SK-MEL-5 (cell line): Measurements from ENCODE around the gene TP53TG3. TPM values are rescaled to one million over a fixed set of nuclear protein-coding genes. Genes with fewer than 3 reads are reported as not detected.
"Not testable (repeated sequence)": the region's sequence is repeated elsewhere in the genome, so short reads cannot be mapped to it uniquely, and the experiment has no call there.

ENCODE experiments used
- DNase-seq: peaks from one replicate; pipeline ENCODE4 v3.0.0-alpha.2; 2016; ENCODE audit warnings: low read depth, low spot score
- in situ Hi-C: cut with HindIII; loops from 2 replicates; pipeline ENCODE4 v1.10.0; 2016; ENCODE audit warnings: low sequenced_read_pairs, high pct_unique_total_duplicates, low pct_unique_long_range_greater_than_20kb
- polyA plus RNA-seq, 2 experiments: library from polyadenylated mRNA; depleted of rRNA; stranded (reverse); fragments of >200 nt; gene quantifications; 2 replicates each; pipeline ENCODE4 v1.2.3, GENCODE V29; 2015
- small RNA-seq, 2 experiments: library from RNA; depleted of rRNA; stranded (forward); fragments of <200 nt; gene quantifications; one replicate each; pipeline ENCODE3, GENCODE V24; 2014
- total RNA-seq: library from RNA; depleted of rRNA; stranded (reverse); fragments of >200 nt; shearing (Covaris generic); gene quantifications from 2 replicates; pipeline ENCODE4 v1.2.3, GENCODE V29; 2014; rRNA removed

The TP53TG3 gene
- not detected in 2 replicates for total RNA-seq
- not detected in 2 replicates for polyA plus RNA-seq (2015; cell fraction: cytosol; rRNA removed)
- not detected in 2 replicates for polyA plus RNA-seq (2015; cell fraction: nucleus; rRNA removed)

DNA sequence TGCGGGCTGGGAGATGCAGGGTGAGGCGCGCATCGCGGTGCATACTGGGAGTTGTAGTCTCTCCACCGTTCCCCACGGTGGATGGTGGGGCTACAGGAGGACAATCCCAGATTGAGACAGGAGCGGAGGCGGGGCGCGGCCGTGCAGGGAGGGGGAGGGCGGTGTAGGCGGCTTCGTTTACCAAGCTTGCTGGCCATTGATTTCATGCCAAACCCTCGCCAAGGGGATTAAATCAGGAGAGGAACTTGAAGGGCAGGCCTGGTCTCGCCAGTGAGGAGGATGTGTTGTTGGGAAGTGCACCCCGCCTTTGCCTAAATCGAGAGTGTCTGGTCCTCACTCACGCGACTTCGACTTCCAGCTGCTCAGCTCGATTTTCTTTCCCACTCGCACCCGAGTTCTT lies at the start of gene TP53TG3:
TP53TG3 (minus strand) TSS at position 101 of the 400 bp plus-strand sequence; CDS start at position 33, 68 bp downstream.
- DNase-seq, in situ Hi-C loops: not testable (repeated sequence)

DNA sequence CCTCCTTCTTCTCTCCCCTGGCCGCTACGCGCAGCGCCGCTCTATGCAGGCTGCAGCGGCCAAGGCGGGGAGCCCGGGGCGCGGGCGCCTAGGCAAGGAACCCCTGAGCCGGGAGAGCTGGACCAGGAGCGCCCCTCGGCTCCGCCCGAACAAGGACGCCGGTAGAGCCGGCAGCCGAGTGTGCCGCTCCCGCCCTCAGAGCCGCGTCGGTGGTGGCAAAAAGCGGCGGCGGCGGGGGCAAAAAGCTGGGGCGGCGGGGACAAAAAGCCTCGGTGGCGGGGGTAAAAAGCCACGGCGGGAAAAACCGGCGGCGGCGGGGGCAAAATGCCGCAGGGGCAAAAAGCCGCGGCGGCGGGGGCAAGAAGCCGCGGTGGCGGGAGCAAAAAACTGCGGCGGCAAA lies 25.1 kb downstream of the TP53TG3 start:
- DNase-seq, in situ Hi-C loops: not testable (repeated sequence)

DNA sequence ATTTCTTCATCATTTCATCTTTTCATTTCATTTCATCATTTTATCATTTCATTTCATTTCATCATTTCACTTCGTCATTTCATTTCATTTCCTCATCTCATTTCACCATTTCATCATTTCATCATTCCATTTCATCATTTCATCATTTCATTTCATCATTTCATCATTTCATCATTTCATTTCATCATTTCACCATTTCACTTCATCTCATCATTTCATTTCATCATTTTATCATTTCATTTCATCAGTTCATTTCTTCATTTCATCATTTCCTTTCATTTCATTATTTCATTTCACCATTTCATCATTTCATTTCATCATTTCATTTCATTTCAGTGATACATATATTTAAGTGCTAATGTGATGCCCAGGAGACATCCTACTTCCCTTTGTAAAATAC lies 28.4 kb downstream of the TP53TG3 start:
- in situ Hi-C loops, DNase-seq: not testable (repeated sequence)

DNA sequence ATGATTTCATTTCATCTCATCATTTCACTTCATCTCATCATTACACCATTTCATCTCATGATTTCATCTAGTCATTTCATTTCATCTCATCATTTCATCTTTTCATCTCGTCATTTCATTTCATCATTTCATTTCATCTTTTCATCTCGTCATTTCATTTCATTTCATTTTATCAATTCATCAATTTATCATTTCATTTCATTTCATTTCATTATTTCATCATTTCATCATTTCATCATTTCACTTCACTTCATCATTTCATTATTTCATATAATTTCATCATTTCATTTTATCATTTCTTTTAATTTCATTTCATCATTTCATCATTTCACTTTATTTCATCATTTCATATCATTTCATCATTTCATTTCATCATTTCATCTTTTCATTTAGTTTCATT lies 29.2 kb downstream of the TP53TG3 start:
- in situ Hi-C loops, DNase-seq: not testable (repeated sequence)

DNA sequence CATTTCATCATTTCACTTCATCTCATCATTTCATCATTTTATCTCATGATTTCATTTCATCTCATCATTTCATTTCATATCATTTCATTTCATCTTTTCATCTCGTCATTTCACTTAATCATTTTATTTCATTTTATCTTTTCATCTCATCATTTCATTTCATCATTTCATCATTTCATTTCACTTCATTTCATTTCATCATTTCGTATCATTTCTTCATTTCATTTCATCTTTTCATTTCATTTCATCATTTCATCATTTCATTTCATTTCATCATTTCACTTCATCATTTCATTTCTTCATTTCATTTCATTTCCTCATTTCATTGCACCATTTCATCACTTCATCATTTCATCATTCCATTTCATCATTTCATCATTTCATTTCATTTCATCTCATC lies 29.8 kb downstream of the TP53TG3 start:
- DNase-seq, result not testable (repeated sequence)

DNA sequence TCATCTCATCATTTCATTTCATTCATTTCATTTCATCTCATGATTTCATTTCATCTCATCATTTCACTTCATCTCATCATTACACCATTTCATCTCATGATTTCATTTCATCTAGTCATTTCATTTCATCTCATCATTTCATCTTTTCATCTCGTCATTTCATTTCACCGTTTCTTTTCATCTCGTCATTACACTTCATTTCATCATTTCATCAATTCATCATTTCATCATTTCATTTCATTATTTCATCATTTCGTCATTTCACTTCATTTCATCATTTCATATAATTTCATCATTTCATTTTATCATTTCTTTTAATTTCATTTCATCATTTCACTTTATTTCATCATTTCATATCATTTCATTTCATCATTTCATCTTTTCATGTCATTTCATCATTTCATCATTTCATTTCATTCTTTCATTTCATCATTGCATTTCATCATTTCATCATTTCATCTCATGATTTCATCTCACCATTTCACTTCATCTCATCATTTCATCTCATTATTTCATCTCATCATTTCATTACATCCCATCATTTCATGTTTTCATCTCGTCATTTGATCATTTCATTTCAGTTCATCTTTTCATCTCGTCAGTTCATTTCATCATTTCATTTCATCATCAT lies 30.6 kb downstream of the TP53TG3 start:
- DNase-seq, in situ Hi-C loops: not testable (repeated sequence)

More for the DNA sequence above, 29.8 kb downstream of the TP53TG3 start:
- in situ Hi-C loops, result not testable (repeated sequence)

GRCh38 chr16:32644715-32645114 lies 31.2 kb downstream of the TP53TG3 start:
- DNase-seq, in situ Hi-C loops: not testable (repeated sequence)

DNA sequence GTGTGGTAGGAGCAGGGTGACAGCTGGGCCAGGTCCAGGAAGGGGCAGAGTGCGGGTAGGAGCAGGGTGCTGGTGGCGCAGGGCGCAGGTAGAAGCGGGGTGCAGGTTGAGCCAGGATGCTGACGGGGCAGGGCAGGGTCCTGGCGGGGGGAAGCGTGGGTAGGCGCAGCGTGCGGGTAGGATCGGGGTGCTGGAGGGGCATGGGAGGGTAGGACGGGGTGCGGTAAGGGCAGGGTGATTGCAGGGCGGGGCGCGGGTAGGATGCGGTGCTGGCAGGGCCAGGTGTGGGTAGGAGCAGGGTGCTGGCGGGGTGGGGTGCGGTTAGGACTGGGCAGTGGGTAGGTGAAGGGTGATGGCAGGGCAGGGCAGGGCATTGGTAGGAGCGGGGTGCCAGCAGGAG lies 38.4 kb downstream of the TP53TG3 start:
- DNase-seq, in situ Hi-C loops: not testable (repeated sequence)

DNA sequence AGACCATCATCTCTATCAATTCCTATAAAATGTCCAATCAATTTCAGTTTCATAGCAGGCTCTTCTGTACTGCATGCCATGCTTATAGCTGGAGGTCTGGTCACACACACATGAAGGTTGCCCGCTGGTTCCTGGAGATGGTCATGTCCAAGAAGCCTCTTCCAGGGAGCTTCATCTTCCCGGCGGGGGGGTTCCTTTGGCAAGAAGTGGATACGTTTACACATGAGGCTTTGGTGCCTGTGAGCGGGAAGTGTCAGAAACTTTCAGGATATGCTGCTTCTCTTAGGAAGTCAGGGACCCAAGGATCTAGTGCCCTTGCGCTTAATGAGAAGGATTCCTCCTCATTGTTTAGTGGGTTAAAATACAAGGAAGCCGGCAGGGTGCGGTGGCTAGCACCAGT lies 43.9 kb downstream of the TP53TG3 start:
- in situ Hi-C loops, DNase-seq: not testable (repeated sequence)

Small RNAs within 50 kb of the gene (small RNA-seq; reads per million reads assigned to genes)
- gene AC138907.6, result 0 reads per million in 2 experiments
